GM23338 (cell line): Measurements from ENCODE around the gene CCDC181. TPM values are rescaled to one million over a fixed set of nuclear protein-coding genes. Genes with fewer than 3 reads are reported as not detected.

ENCODE experiments used
- ATAC-seq: fragments of 200-7000 bp; cut with Tn5 transposase; 3 replicates; pipeline ENCODE4 v1.9.1; 2020
- DNase-seq: peaks from one replicate; pipeline ENCODE4 v3.0.0-alpha.2; 2015; ENCODE audit warnings: low spot score
- H2AFZ ChIP-seq: fragments of 200-600 bp; sonication (generic); 2 replicates; pipeline ENCODE4 v1.8.0; 2016; ENCODE audit warnings: antibody characterized with exemption, mild to moderate bottlenecking, moderate library complexity
- H3F3A ChIP-seq: fragments of 200-600 bp; sonication (generic); replicated peaks from 2 replicates; pipeline ENCODE4 v1.8.0; 2017; ENCODE audit warnings: antibody characterized with exemption, mixed run types, low read depth
- H3K27ac ChIP-seq: fragments of 200-600 bp; sonication (generic); 2 replicates; pipeline ENCODE4 v1.6.1; 2016; ENCODE audit warnings: low read depth
- H3K27me3 ChIP-seq: fragments of 200-600 bp; sonication (generic); 2 replicates; pipeline ENCODE4 v1.8.0; 2016; ENCODE audit warnings: mild to moderate bottlenecking, mixed run types, moderate library complexity; ENCODE audit not compliant: insufficient read depth
- H3K36me3 ChIP-seq: fragments of 200-600 bp; sonication (generic); 2 replicates; pipeline ENCODE4 v1.8.0; 2016; ENCODE audit warnings: mild to moderate bottlenecking; ENCODE audit not compliant: insufficient read depth
- H3K4me1 ChIP-seq: fragments of 200-600 bp; sonication (generic); 2 replicates; pipeline ENCODE4 v1.8.0; 2016; ENCODE audit warnings: mild to moderate bottlenecking, moderate library complexity; ENCODE audit not compliant: insufficient read depth
- H3K4me2 ChIP-seq: fragments of 200-600 bp; sonication (generic); 2 replicates; pipeline ENCODE4 v1.7.1; 2017; ENCODE audit warnings: mixed run types
- H3K4me3 ChIP-seq: fragments of 200-600 bp; sonication (generic); 2 replicates; pipeline ENCODE4 v1.6.1; 2016; ENCODE audit warnings: mixed run types
- H3K79me2 ChIP-seq: fragments of 200-600 bp; sonication (generic); replicated peaks from 2 replicates; pipeline ENCODE4 v1.8.0; 2017; ENCODE audit warnings: mild to moderate bottlenecking; ENCODE audit not compliant: insufficient read depth
- H3K9me2 ChIP-seq: fragments of 200-600 bp; sonication (generic); 2 replicates; pipeline ENCODE4 v1.8.0; 2017; ENCODE audit not compliant: insufficient read depth
- H4K20me1 ChIP-seq: fragments of 200-600 bp; sonication (generic); replicated peaks from 2 replicates; pipeline ENCODE4 v1.8.0; 2017; ENCODE audit warnings: mild to moderate bottlenecking; ENCODE audit not compliant: insufficient read depth
- H3K27ac Mint-ChIP-seq: 2 replicates; pipeline ENCODE4 v1.8.0; 2020; ENCODE audit warnings: inconsistent platforms, mild to moderate bottlenecking, moderate library complexity, mixed read lengths
- H3K27me3 Mint-ChIP-seq: 3 replicates; pipeline ENCODE4 v1.8.0; 2022; ENCODE audit warnings: low read depth, mild to moderate bottlenecking, moderate library complexity, mixed read lengths, inconsistent platforms; ENCODE audit not compliant: insufficient read depth, poor library complexity
- H3K36me3 Mint-ChIP-seq: 3 replicates; pipeline ENCODE4 v1.8.0; 2021; ENCODE audit warnings: low read depth, mild to moderate bottlenecking, inconsistent platforms, moderate library complexity, mixed read lengths
- H3K4me1 Mint-ChIP-seq: 3 replicates; pipeline ENCODE4 v1.8.0; 2020; ENCODE audit warnings: mild to moderate bottlenecking, inconsistent platforms, mixed read lengths
- H3K4me3 Mint-ChIP-seq: 3 replicates; pipeline ENCODE4 v1.8.0; 2021; ENCODE audit warnings: moderate library complexity, mild to moderate bottlenecking, inconsistent platforms, mixed read lengths
- H3K9me3 Mint-ChIP-seq: 3 replicates; pipeline ENCODE4 v1.8.0; 2020; ENCODE audit warnings: moderate library complexity, mild to moderate bottlenecking, inconsistent platforms, mixed read lengths
- NANOG ChIP-seq: IDR thresholded peaks from 2 replicates; pipeline ENCODE4 v1.6.1; 2016; ENCODE audit warnings: antibody characterized with exemption, borderline replicate concordance
- POLR2AphosphoS5 ChIP-seq: IDR thresholded peaks from 2 replicates; pipeline ENCODE4 v1.6.1; 2016; ENCODE audit warnings: antibody characterized with exemption, low read depth
- REST ChIP-seq: IDR thresholded peaks from one replicate; pipeline ENCODE4 v1.6.1; 2018; ENCODE audit warnings: antibody characterized with exemption; ENCODE audit not compliant: unreplicated experiment
- STAT1 ChIP-seq: IDR thresholded peaks from one replicate; pipeline ENCODE4 v1.6.1; 2016; ENCODE audit warnings: antibody characterized with exemption; ENCODE audit not compliant: unreplicated experiment
- ZNF462 ChIP-seq: fragments of 250-450 bp; sonication (Bioruptor Pico); IDR thresholded peaks from 2 replicates; pipeline ENCODE4 v1.5.0; 2020; ENCODE audit warnings: mild to moderate bottlenecking, moderate library complexity
- polyA plus RNA-seq: library from polyadenylated mRNA; unstranded; fragments of >200 nt; fragmentation: Nextera tagmentation; extraction: Ambion mirVana; gene quantifications from 2 replicates; pipeline ENCODE4 v1.2.1, GENCODE V29; 2016
- small RNA-seq: library from RNA; depleted of rRNA; stranded (forward); fragments of <200 nt; gene quantifications from one replicate; pipeline ENCODE3, GENCODE V24; 2014; ENCODE audit warnings: low replicate concordance
- total RNA-seq: library from RNA; depleted of rRNA; stranded (reverse); fragments of >200 nt; shearing (Covaris generic); gene quantifications from 2 replicates; pipeline ENCODE4 v1.2.3, GENCODE V29; 2014; rRNA removed

Gene CCDC181
- total and polyA plus RNA-seq, 2 experiments from 2014 or later, result 3.4 to 9.0 TPM

GRCh38 chr1:169346036-169346589 lies 81.2 kb downstream of the CCDC181 start (continued):
- no peak for TF ChIP-seq STAT1

GRCh38 chr1:169345511-169345910 lies 81.8 kb downstream of the CCDC181 start:
- no peaks in the 10 kb centered on the region; the same call in 1 of the 2 replicates for H3K79me2 ChIP-seq
- no peaks in the 10 kb centered on the region for H4K20me1 ChIP-seq
- Mint-ChIP-seq H3K27ac (no peak overlapping the region), H3K9me3 (peaks cover 12% of the 10 kb centered on the region), H3K27me3 (peaks cover 5% of the 10 kb centered on the region), H3K36me3 (peaks cover 17% of the 10 kb centered on the region), H3K4me1 (peaks cover 7% of the 10 kb centered on the region), H3K4me3 (no peak overlapping the region)
- H3K4me3 ChIP-seq, result no peak overlapping the region
- H2AFZ ChIP-seq, result no peak overlapping the region
- H3K4me2 ChIP-seq, result no peak overlapping the region
- TF ChIP-seq POLR2AphosphoS5, result no peak
- TF ChIP-seq NANOG, result no peak
- no peak for TF ChIP-seq ZNF462
- no peak for TF ChIP-seq REST
- H3K36me3 ChIP-seq, result 0 out of 2 replicates have a peak, but pooled peaks cover 5% of the 10 kb centered on the region
- H3K27ac ChIP-seq, result no peak overlapping the region
- H3K9me2 ChIP-seq, result no peaks in the 10 kb centered on the region
- ATAC-seq (no peak), DNase-seq (no peak)
- no peaks in the 10 kb centered on the region for H3K27me3 ChIP-seq
- H3K4me1 ChIP-seq, result 0 out of 2 replicates have a peak, but pooled peaks cover 9% of the 10 kb centered on the region
- H3F3A ChIP-seq, result no peaks in the 10 kb centered on the region

Small RNA genes within 50 kb of the gene (small RNA-seq; reads per million reads assigned to genes)
- gene AL021068.2, result not detected

Other genes with a start within 250 kb of the CCDC181 start
- 12.9 and 39.1 TPM in 2 replicates for gene NME7, start 59.7 kb downstream of the CCDC181 start, total RNA-seq
- 48.5 and 65.2 TPM in 2 replicates for gene NME7, start 59.7 kb downstream of the CCDC181 start, polyA plus RNA-seq
- gene BLZF1, start 59.3 kb downstream of the CCDC181 start, total RNA-seq, result 12.4 and 14.5 TPM in 2 replicates
- 6.3 and 9.5 TPM in 2 replicates for gene BLZF1, start 59.3 kb downstream of the CCDC181 start, polyA plus RNA-seq
- 39.1 and 42.8 TPM in 2 replicates for gene SLC19A2, start 58.5 kb upstream of the CCDC181 start, total RNA-seq
- gene SLC19A2, start 58.5 kb upstream of the CCDC181 start, polyA plus RNA-seq, result 9.9 and 11.1 TPM in 2 replicates
- gene F5, start 159.0 kb upstream of the CCDC181 start, total RNA-seq, result not detected in 2 replicates
- gene F5, start 159.0 kb upstream of the CCDC181 start, polyA plus RNA-seq, result 0.10 and 0.16 TPM in 2 replicates
- not detected in 2 replicates for gene SELP, start 202.7 kb upstream of the CCDC181 start, total RNA-seq
- gene SELP, start 202.7 kb upstream of the CCDC181 start, polyA plus RNA-seq, result not detected in 2 replicates